ENCODE results near the gene CARF.

DNA sequence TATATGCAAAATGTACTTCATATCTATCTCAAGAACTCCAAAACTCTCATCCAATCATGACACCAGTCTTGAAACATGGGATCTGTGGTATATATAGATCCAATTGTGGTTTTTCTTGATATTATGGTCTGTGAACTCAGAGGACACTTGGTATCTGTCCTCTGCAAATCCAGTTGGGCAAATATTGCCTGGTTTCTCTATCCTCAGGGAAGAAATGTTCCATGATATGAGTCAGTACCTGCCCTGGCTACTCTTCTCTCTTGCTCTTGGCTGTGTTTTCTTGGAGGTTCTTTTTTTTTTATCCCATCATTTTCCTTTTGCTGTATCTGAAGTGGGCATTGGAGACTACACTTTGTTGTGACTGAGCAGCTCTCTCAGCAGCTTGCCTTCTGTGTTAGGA, 113.5 kb downstream of the CARF start:
- TF ChIP-seq KLF8 (tag by site-specific recombination; IDR thresholded peaks at IDR 0.05) = no peak
- TF ChIP-seq ZNF114 (tag by site-specific recombination; IDR thresholded peaks at IDR 0.05) = no peak

Measured in HEK293 (cell line).